ENCODE data around the gene THAP3. TPM values are rescaled to one million over a fixed set of nuclear protein-coding genes. Genes with fewer than 3 reads are reported as not detected.
"Not testable (repeated sequence)": the region's sequence is repeated elsewhere in the genome, so short reads cannot be mapped to it uniquely, and the experiment has no call there.

Gene THAP3
- total RNA-seq, 2 experiments from 2014 or later, result 23.7 to 24.1 TPM

- Mint-ChIP-seq H3K36me3 (ENCODE audit: low read depth) (peaks cover 56% of the 10 kb centered on the region), H3K9me3 (no peaks in the 10 kb centered on the region), H3K4me1 (peaks cover 39% of the 10 kb centered on the region), H3K27me3 (no peaks in the 10 kb centered on the region), H3K27ac (no peak overlapping the region), H3K4me3 (no peak overlapping the region)
- CTCF ChIA-PET, result no interaction called here
- no peak for DNase-seq
- POLR2A ChIA-PET, result interaction anchor here (0.5 to 2.3 kb wide), 2 partner anchors 11 to 13 kb away, joined by 3 to 7 read pairs; partner anchors contain the start of gene ZBTB48
Observed at GRCh38 chr1:6592865-6593593, 31.6 kb upstream of the THAP3 start.

GRCh38 chr1:6593810-6594209 lies 30.9 kb upstream of the THAP3 start:
- H3K36me3 Mint-ChIP-seq (ENCODE audit: low read depth), result peaks cover 59% of the 10 kb centered on the region
- no peaks in the 10 kb centered on the region for H3K9me3 Mint-ChIP-seq
- CTCF ChIA-PET, result no interaction called here
- H3K27ac Mint-ChIP-seq, result no peak overlapping the region
- H3K27me3 Mint-ChIP-seq, result no peaks in the 10 kb centered on the region
- no peak overlapping the region for H3K4me3 Mint-ChIP-seq
- peaks cover 42% of the 10 kb centered on the region for H3K4me1 Mint-ChIP-seq
- POLR2A ChIA-PET, result no interaction called here
- no peak for DNase-seq

- Mint-ChIP-seq H3K36me3 (ENCODE audit: low read depth) (peaks cover 64% of the 10 kb centered on the region), H3K27ac (peak overlapping the region; percentile 36), H3K27me3 (no peaks in the 10 kb centered on the region), H3K9me3 (no peaks in the 10 kb centered on the region), H3K4me3 (no peak overlapping the region), H3K4me1 (peaks cover 54% of the 10 kb centered on the region)
- POLR2A ChIA-PET, result no interaction called here
- CTCF ChIA-PET, result no interaction called here
- no peak for DNase-seq
Observed at GRCh38 chr1:6594977-6595740, 29.5 kb upstream of the THAP3 start.

- Mint-ChIP-seq H3K27ac (peak overlapping the region; percentile 47), H3K36me3 (ENCODE audit: low read depth) (peaks cover 69% of the 10 kb centered on the region), H3K4me3 (no peak overlapping the region), H3K4me1 (peaks cover 52% of the 10 kb centered on the region), H3K27me3 (no peaks in the 10 kb centered on the region), H3K9me3 (no peaks in the 10 kb centered on the region)
- DNase-seq, result no peak
- CTCF ChIA-PET, result no interaction called here
- POLR2A ChIA-PET, result no interaction called here
Observed at GRCh38 chr1:6596351-6596750, 28.3 kb upstream of the THAP3 start.

DNA sequence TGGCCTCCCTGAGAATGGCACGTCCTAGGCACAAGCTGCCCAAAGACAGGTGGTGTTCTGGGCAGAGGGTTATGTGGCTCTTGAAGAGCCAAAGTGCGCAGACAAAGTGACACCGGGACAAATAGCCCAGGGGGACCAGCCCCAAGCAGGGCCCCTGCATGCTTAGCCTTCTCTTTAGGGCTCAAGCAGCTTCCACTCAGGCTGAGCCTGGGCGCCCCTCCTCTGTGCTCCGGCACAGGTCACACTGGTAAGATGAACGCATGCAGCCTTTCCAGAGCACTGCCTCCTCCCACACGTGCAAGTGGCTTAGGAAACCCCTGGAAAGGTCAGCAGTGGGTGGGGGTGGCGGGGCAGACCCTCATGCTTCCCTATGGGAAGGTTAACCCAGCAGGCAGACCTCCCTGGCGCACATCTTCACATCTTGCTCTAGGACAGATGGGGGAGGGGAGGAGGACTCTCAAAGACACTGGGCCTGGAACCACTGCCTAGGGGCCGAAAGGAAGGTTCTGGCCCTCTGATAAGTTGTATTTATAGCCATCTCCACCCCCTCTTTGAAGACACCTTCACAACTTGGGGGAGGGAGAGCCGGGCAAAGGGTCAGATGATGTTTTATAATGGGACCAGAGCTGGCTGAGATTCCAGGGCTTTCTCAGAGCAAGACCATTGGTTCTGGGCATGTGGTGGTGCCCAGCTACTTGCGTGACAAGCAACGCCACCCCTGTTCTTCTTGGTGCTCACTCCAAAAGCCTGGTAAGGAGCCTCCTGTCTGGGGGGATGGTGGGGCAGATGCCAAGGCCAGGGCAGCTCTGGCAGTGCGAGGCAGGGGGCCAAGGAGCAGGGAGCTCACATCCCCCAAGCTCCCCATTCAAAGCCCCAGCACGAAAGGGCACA lies 27.5 kb upstream of the THAP3 start:
- ChIA-PET POLR2A (interaction anchor here (1.8 to 7.8 kb wide), 2 partner anchors 17 to 43 kb away, joined by 8 to 94 read pairs; partner anchors contain the start of genes NOL9, TAS1R1 and ZBTB48), CTCF (interaction anchor here (1.0 kb wide), 1 partner anchor 49 kb away, joined by 3 read pairs; no protein-coding TSS in a partner anchor)
- Mint-ChIP-seq H3K4me3 (no peak overlapping the region), H3K4me1 (peaks cover 45% of the 10 kb centered on the region), H3K9me3 (no peaks in the 10 kb centered on the region), H3K36me3 (ENCODE audit: low read depth) (peaks cover 69% of the 10 kb centered on the region), H3K27ac (no peak overlapping the region), H3K27me3 (no peaks in the 10 kb centered on the region)
- no peak for DNase-seq

- Mint-ChIP-seq H3K36me3 (ENCODE audit: low read depth) (peaks cover 66% of the 10 kb centered on the region), H3K27me3 (no peaks in the 10 kb centered on the region), H3K27ac (no peak overlapping the region), H3K9me3 (no peaks in the 10 kb centered on the region), H3K4me3 (no peak overlapping the region), H3K4me1 (peaks cover 41% of the 10 kb centered on the region)
- no peak for DNase-seq
- ChIA-PET CTCF (interaction anchor here (1.0 kb wide), 1 partner anchor 49 kb away, joined by 3 read pairs; no protein-coding TSS in a partner anchor), POLR2A (interaction anchor here (1.8 to 7.8 kb wide), 2 partner anchors 17 to 43 kb away, joined by 8 to 94 read pairs; partner anchors contain the start of genes NOL9, TAS1R1 and ZBTB48)
Observed at GRCh38 chr1:6597777-6598131, 26.9 kb upstream of the THAP3 start.

DNA sequence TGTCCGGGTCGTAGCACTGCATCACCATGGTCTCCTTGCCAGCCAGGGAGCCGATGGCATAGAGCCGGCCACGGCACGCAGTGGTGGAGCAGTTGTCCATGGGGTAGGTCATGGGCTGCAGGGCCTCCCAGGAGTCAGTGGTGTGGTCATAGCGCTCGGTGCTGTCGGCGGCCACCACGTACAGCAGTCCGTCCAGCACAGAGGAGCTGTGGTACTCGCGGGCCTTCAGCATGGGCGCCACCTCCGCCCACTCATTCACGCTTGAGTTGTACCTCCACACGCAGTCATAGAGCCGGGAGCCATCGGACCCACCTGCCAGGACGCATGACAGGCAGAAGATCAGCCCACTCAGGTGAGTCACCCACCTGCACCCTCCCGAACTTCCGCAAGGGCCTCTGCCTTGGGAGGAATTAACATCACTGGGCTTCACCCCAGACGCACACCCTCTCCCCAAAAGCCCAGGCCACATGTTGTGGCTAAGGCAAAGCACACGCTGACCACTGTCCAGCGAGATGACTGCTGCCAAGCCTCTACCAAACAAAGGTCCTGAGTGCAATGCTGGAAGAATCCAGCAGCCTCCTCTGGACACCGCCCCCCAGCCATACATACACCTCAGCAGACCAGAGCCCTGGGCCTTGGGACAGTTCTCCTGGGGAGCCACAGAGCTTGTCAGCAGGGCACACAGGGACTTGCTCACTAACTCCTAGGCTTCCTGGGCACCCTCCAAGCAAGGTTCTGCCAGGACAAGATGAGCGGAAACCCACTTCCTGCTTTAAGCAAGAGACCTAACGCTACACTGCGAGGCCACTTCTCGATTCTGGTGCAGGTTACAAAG lies 25.3 kb upstream of the THAP3 start:
- H3K27ac Mint-ChIP-seq, result peak overlapping the region; percentile 88
- H3K4me3 Mint-ChIP-seq, result peak overlapping the region; percentile 86
- peaks cover 58% of the 10 kb centered on the region for H3K36me3 Mint-ChIP-seq (ENCODE audit: low read depth)
- ChIA-PET POLR2A (interaction anchor here (1.2 to 7.8 kb wide), 13 partner anchors 10 to 136 kb away, joined by 3 to 94 read pairs (median 5); partner anchors contain the start of genes DNAJC11, NOL9, PHF13 and PLEKHG5), CTCF (interaction anchor here (0.5 to 2.9 kb wide), 11 partner anchors 10 to 191 kb away, joined by 3 to 22 read pairs (median 5); partner anchors contain the start of genes NOL9, PLEKHG5, TAS1R1 and THAP3)
- no peaks in the 10 kb centered on the region for H3K9me3 Mint-ChIP-seq
- peaks cover 45% of the 10 kb centered on the region for H3K4me1 Mint-ChIP-seq
- H3K27me3 Mint-ChIP-seq, result no peaks in the 10 kb centered on the region
- DNase-seq, result peak; percentile 65

- Mint-ChIP-seq H3K4me1 (peaks cover 47% of the 10 kb centered on the region), H3K36me3 (ENCODE audit: low read depth) (peaks cover 53% of the 10 kb centered on the region), H3K4me3 (peak overlapping the region; percentile 86), H3K27ac (peak overlapping the region; percentile 88)
- H3K27me3 Mint-ChIP-seq, DNase-seq, H3K9me3 Mint-ChIP-seq: not testable (repeated sequence)
- ChIA-PET POLR2A (interaction anchor here (0.9 to 7.8 kb wide), 15 partner anchors 11 to 140 kb away, joined by 3 to 94 read pairs (median 5); partner anchors contain the start of genes DNAJC11, NOL9, PHF13 and PLEKHG5), CTCF (interaction anchor here (0.5 to 2.9 kb wide), 12 partner anchors 10 to 395 kb away, joined by 3 to 22 read pairs (median 4); partner anchors contain the start of genes NOL9, PLEKHG5, TAS1R1 and THAP3)
Observed at GRCh38 chr1:6599991-6600390, 24.7 kb upstream of the THAP3 start.

GRCh38 chr1:6600410-6601048 lies 24.1 kb upstream of the THAP3 start:
- no peaks in the 10 kb centered on the region for H3K9me3 Mint-ChIP-seq

DNA sequence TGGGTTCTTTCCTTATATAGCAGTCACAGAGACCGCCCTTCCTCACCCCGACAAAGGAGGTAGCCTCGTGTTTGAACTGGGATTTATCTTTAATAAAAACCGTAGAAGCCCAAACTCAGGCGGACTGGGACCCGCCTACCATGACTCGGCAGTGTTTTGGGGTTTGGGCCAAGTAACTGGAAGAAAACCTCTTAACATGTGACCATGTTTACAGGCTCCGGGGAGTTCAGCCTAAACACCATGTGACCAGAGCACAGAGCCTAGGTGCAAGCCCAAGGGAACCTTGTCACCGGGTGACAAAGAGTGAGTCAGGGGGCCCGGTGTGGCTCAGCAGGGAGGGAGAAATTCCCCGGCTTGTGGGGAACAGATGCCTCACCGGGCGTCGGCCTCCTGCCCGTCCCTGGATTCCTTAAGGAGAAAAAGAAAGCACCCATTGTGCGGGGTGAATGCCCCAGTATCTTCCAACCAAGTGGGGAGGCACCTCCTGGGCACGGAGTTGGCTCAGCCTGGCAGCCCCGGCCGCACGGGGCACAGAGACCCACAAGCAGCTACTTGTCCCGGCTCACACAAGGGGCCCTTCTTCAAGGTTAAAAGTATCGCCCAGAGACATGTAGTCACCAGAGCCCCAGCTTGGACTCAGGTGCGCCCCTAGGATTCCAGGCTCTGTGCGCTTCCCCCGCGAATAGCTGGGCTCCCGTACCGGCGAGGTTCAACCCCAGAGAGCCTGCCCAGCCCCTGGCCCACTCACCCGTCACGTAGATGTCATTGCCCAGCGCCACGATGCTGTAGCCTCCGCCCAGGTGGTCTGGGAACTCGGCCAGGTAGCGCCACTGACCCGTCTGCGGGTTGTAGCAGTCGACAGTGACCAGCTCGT lies 23.4 kb upstream of the THAP3 start:
- no peaks in the 10 kb centered on the region for H3K9me3 Mint-ChIP-seq
- peak; percentile 85 for DNase-seq
- peak overlapping the region; percentile 88 for H3K27ac Mint-ChIP-seq
- H3K4me1 Mint-ChIP-seq, result peaks cover 42% of the 10 kb centered on the region
- peaks cover 40% of the 10 kb centered on the region for H3K36me3 Mint-ChIP-seq (ENCODE audit: low read depth)
- ChIA-PET POLR2A (interaction anchor here (0.9 to 7.8 kb wide), 19 partner anchors 11 to 208 kb away, joined by 3 to 94 read pairs (median 7); partner anchors contain the start of genes ACOT7, CAMTA1, DNAJC11 and NOL9), CTCF (interaction anchor here (0.9 to 2.9 kb wide), 12 partner anchors 10 to 396 kb away, joined by 3 to 22 read pairs (median 6); partner anchors contain the start of genes NOL9, PLEKHG5, TAS1R1 and THAP3)
- H3K4me3 Mint-ChIP-seq, result peak overlapping the region; percentile 86
- H3K27me3 Mint-ChIP-seq, result no peaks in the 10 kb centered on the region

More at GRCh38 chr1:6600410-6601048, 24.1 kb upstream of the THAP3 start:
- ChIA-PET CTCF (interaction anchor here (0.8 to 2.9 kb wide), 11 partner anchors 11 to 395 kb away, joined by 3 to 22 read pairs (median 5); partner anchors contain the start of genes NOL9, PLEKHG5, TAS1R1 and THAP3), POLR2A (interaction anchor here (0.9 to 7.8 kb wide), 15 partner anchors 11 to 141 kb away, joined by 3 to 94 read pairs (median 5); partner anchors contain the start of genes DNAJC11, NOL9, PHF13 and PLEKHG5)
- no peak for DNase-seq
- Mint-ChIP-seq H3K4me3 (peak overlapping the region; percentile 86), H3K27me3 (no peaks in the 10 kb centered on the region), H3K36me3 (ENCODE audit: low read depth) (peaks cover 48% of the 10 kb centered on the region), H3K27ac (peak overlapping the region; percentile 88), H3K4me1 (peaks cover 49% of the 10 kb centered on the region)

Data from activated CD4-positive, alpha-beta memory T cell treated with anti-CD3 and anti-CD28 coated beads, Interleukin-2, amount 10 ng/mL, durations not matched to agents 7 days and 5 days (primary cell).